NCI-H1105 (cell line): ENCODE results near the gene ZMYND19.
A peak's percentile ranks its signal among the peaks of the same experiment; 100 is the strongest.
"Not testable (repeated sequence)": the region's sequence is repeated elsewhere in the genome, so short reads cannot be mapped to it uniquely, and the experiment has no call there.

Experiments
- DNase-seq: peaks from one replicate; lab custom pipeline; 2025; lab: John Stamatoyannopoulos, UW

Gene ZMYND19

DNA sequence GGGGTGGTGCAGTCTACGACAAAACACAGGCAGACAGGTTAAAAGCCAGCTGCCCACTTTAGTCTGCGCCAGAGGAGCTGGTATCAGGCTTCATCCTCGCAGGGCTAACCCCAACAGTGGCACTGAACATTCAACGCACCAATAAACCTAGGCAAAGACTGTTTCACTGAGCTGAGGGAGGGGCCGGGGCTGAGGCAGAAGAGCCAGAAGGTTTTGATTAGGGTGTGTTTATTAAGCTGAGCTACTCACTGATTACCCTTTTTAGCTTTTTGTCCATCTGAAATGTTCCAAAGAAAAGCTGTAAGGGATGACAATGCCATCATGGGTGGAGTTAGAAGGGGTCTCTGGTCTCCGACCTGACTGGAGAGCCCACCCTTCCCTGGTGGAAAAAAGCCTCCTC is 1.4 kb downstream of the ZMYND19 start:
- no peak for DNase-seq

DNA sequence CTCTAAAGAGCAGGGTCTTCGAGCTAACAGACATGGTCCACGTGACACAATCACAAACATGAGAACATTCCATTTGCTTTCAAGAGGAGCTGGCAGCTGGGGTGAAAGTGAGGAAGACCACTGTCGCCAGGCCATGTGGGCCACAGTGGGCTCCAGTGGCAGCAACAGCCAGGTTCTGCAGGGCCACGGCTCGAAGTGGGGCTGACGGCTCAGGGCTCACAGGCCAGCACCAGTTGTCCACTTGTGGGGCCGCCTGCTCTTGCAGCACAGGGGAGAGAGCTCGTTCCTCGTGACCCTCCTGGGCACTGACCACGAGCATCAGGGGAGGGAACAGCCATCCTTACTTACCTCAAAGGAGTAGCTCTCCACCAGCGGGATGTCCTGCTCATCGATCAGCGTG is 2.0 kb downstream of the ZMYND19 start:
- no peak for DNase-seq

DNA sequence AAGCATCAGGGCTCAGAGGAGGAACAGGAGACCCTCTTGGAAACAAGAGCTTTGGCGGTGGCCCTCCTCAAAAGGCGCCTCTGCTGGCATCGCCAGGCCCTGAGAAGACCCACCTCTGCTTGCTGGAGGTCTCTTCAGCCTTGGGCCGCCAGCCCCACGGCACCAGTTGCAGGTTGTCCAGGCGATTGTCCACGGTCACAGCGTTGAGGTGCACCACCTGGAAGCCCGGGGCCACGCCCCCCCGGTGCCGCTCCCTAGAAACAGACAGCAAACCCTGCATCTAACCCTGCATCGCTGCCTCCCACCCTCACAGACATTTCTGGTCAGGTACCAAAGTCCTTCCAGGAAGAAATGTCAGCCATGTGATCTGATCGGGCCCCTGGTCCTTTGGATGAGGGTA is 3.5 kb downstream of the ZMYND19 start:
- DNase-seq: no peak

DNA sequence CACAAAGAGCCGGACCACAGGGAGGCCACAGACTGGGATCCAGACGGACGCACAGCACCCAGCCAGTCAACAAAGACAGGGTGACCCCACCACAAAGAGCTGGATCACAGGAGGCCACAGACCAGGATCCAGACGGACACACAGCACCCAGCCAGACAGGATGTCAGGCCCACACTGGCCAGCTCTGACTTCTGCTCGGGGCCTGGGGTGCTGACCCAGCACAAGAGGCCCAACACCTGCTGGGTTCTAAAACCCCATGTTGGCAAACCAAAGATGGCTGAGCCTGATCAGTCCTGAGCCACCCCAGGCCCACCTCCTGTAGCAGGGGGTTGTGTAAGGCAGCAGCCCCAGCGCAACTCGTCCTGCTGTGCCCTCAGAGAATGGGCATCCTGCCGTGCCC is 6.4 kb downstream of the ZMYND19 start:
- no peak for DNase-seq

DNA sequence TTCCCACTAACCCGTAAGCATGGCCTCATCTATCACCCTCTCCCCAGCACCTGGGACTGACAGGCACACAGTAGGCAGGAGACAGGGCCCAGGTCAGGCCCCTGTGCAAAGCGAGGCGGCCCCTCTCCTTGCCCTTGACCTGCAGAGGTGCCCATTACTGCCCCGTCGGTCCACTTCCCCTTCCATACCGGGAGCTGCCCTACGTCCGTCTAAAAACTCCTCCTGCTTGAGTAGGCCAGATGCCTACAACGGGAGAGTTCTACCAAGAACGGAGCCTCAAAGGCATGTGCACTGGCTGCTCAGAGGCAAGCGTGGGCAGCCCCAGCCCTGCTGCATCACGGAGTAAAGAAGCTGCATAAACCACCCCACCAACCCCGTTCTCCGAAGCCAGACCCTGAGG is 7.0 kb downstream of the ZMYND19 start:
- DNase-seq: no peak

DNA sequence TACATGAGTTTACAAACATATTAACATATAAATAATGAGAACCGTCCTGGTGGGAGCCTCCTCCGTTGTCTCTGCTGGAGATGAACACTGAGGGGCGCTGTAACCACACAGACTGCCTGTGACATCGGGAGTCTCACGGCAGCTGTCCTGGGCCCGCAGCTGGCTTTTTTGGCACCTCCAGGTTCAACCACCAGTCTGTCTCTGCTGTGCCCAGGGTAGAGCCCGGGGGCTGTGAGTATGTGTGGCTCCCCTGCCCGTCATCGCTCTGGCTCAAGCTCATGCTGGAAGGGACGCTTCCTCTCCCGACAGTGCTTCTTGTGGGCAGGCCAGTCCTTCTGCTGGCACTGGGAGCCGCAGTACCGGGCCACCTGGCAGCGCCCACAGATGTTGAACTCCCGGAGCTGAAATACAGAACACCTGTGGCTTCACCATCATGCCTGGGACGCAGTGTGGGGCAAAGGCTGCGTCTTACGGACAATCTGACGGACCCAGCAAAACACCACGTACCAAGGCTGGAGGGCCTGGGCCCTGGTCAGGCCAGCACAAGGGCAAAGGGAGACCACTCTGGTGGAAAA is 7.9 kb downstream of the ZMYND19 start:
- no peak for DNase-seq

DNA sequence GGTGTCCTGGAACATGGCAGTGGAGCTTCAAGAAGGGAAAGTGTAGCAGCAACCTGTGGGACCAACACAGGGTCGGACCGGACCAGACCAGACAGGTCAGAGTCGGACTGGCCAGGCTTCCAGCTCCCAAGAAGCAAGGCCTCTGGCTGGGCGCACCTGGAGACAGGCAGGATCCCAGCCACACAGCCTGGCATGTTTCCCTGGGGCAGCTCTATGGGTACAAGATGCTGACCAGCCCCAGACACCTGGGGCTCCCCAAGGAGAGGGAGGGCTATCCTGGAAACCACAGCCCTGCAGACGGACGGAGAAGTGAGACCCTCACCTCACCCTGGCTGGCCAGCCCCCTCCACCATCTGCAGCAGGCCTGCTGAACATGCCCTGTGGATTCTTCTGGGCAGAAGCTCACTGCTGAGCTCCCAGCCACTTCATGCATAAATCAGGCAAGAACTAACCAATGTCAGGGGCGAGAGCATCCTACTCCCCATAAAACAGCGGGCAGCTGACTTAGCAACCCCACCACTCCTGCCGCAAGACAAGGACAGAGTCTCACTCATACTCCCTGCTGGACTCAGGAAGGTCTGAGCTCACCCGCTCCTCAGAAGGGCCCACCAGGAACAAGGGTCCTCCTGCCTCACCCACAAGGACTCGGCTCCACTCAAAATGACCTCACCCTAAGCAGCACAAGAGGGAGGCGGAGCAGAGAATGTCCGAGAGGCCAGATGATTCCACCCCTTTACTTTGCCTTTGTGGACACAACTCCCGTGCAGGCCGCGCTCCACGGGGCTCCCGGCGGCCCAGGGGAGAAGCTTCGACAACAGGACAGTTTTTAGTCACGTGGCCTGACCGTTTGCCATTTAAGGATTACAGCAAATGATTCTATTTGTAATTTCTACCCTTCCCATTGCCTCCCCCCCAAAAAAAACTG is 8.7 kb downstream of the ZMYND19 start:
- DNase-seq: no peak

DNA sequence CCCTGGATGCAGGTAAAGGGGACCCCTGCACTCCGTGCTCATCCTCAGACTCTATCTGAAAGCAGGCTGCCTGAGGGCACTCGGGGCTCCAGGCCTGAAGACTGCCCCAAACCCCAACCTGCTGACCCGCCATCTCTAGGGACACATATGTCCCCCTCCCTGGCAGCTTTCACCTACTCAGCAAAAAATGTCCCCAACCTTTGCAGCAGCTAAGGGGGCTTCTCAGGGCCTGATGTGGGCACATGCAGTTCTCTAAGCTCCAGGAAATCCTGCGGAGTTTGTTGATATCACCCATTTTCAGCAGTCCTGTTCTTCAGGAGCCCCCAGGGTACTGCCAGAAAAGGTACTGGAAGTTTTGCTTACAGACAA is 9.4 kb downstream of the ZMYND19 start:
- no peak for DNase-seq

DNA sequence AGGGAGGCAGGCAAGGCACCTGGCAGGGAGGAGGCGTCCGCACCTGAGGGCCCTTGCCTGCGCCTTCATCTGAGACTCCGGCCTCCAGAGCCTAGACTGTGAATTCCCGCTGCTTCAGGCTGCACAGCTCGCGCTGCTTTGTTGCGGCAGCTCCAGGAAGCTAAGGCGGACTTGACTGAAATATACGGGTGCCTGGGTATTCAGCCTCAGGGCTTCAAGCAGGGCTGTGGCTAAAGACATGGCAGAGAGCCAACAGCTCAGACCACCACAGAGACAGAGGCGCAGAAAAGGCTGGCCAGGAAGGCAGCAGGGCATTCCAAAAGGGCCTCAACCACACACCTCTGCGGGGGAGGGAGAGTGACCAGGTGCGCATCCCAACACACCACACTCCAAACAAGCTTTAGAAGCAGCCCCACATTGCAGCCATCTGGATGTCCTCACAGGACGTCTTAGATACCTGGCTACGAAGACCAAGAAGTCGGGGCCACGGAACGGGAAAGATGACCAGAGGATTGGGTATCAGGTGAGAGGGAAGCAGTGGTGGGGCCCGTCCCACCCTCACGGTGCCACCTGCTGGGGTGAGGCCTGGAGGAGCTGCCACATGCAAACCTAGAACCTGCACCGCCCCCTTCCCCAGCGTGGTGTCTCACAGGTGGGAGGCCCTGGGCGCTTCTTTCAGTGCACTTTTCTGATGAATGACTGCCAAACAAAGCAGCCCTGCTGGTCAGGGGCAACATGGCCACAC is 9.9 kb downstream of the ZMYND19 start:
- no peak for DNase-seq

DNA sequence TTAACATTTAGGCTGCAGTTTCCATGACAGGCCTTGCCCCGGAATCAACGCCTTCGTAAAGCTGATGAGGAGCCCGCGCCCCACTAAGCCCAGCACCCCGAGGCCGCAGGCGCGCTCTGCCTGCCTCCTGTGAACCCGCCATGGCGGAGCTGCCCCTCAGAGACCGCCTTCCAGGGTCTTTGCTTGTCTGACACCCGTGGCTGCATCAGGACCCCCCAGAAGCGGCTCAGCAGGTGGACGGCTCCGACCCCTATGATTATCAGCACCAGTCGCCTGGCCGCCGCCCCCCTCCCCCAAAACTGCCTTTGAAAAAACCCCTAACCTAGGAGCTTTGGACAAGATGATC is 11.1 kb downstream of the ZMYND19 start:
- DNase-seq: no peak

DNA sequence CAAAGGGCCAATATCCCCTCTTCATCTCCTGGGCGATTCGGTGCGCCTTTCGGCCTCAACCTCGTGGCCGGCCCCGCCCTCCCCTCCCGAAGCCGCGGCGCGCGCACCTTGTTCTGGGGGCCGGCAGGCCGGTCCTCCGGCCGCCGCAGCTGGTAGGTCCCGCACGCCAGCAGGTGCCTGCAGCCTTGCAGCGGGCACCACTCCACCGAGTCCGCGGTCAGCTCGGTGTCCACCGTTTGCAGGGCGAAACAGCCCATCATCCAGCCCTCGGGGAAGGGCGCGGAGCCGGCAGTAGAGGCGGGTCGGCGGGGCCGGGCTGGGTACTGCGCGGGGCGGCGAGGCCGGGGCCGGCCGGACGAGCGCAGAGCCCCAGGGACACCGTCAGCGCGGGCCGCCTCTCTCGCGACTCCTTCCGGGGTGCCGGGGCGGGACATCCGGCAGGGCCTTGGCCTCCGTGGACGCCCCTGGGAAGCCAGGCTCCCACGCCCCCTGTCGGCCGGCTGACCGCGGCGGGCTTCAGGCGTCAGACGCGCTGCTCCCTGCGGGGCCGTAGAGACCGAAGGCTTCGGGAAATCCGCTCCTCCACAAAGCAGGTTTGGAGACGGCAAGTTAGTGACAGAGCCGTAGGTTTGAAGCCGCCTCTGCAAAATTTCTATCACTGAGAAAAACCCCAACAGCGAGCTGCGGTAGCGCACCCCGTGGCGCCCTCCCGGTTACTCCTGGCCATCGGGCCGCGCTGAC is 11.6 kb downstream of the ZMYND19 start, which contains the start of gene DPH7:
DPH7 (minus strand) TSS at position 408 of the 741 bp plus-strand sequence; CDS start at position 260, 148 bp downstream.
- DNase-seq: peak; percentile 84

DNA sequence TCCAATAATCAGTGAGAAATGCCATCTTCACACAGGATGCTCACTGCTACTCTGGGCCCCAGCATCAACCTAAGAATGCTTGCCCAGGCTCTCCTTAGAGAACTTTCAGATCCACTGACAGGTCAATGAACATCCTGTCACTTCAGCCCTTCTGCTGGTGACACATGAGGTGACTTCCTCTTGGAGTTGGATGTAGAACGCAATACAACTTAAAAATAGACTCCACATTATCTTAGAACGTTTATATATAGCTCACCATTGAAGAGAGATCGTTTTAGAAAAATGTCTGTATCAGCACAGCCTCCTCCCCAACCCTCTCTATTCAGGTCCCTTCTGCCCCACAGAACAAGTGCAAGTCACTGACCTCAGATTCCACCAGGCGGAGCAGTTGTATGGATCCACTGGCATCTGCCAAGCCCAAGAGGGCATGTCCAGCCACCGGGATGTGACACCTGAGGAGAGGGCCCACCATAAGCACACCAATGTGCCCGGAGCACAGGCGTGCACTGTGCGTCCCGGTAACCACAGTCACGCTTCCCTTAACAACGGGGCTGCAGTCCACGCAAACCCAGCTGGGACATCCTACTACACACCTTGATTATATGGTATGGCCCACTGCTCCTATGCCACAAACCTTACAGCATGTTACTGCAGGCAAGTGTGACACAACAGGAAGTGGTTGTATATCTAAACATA is 14.4 kb downstream of the ZMYND19 start:
- DNase-seq: no peak

DNA sequence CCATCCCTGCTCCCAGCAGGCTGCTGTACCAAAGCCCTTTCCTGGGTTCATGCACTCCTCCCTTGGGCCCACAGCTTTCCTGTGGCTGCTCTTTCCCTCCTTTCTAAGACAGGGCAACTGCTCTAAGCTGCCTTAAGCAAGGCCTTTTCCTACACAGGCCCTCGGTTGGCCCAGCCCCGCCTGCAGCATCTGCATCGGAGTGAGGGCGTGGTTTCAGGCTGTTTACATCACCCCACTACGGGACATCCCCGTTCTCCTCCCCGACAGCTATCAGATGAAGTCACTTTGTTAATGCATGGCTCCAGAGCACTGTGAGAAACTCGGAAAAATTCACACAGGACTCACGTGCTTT is 15.0 kb downstream of the ZMYND19 start:
- no peak for DNase-seq

DNA sequence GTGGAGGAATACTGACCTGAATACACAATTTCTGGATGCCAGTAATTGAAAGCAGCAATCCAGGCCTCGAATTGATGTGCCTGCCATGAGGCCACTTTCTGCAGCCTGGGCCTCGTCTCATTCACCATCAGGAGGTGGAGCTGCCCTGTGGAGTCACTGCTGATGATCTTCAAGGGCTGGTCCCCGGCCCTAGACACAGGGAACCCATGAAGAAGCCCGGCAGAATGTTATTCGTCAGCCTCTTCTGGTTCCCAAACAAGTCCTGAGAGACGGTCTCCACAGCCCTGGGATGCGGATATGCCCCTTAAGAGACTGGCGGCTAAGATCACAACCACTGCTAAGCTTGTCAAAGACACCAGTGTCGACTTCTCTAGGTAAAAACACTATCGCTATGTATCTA is 16.1 kb downstream of the ZMYND19 start:
- DNase-seq: no peak

DNA sequence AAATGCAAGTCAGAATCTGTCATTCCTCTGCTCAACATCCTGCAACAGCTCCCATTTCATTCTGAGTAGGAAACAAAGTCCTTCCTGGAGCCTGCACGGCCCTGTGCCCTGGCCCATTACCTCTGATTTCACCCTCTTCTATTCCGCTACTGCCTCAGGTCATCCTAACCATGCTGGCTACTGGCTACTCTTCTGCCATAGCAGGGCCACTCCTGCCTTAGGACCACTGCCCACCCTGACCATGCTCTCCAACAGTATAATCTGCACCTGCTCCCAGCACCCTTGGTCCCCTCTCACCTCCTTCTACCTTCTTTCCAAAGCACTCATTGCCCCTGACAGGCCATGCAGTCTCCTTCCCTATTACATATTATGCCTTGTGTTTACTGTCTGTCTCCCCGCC is 19.7 kb downstream of the ZMYND19 start:
- DNase-seq: no peak

DNA sequence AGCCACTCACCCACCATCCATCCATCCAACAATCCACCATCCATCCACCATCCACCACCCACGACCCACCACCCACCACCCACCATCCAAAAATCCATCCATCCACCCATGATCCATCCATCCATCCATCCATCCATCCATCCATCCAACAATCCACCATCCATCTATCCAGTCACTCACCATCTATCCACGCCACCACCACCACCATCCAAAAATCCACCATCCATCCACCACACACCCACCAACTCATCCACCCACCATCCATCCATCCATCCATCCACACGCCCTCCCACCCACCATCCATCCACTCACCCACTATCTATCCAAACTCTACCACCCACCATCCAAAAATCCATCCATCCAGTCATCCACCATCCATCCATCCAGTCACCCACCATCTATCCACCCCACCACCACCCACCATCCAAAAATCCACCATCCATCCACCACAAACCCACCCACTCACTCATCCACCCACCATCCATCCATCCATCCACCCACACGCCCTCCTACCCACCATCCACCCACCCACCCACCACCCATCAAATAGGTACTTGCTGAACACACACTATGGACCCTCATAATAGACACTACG is 20.6 kb downstream of the ZMYND19 start:
- no peak for DNase-seq

DNA sequence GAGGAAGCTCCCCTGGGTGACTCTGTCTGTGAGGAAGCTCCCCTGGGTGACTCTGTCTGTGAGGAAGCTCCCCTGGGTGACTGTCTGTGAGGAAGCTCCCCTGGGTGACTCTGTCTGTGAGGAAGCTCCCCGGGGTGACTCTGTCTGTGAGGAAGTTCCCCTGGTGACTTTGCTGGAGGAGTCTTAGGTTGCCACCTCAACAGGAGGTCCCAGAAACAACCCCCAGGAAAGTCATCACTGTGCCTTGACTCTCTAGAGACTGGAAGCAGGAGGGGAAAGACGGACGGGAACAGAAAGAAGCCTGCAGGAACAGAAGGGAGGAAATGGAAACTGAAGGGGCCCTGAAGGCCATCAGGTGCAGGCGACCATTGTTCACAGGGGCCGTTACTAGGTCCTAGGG is 21.9 kb downstream of the ZMYND19 start:
- not testable (repeated sequence) for DNase-seq

DNA sequence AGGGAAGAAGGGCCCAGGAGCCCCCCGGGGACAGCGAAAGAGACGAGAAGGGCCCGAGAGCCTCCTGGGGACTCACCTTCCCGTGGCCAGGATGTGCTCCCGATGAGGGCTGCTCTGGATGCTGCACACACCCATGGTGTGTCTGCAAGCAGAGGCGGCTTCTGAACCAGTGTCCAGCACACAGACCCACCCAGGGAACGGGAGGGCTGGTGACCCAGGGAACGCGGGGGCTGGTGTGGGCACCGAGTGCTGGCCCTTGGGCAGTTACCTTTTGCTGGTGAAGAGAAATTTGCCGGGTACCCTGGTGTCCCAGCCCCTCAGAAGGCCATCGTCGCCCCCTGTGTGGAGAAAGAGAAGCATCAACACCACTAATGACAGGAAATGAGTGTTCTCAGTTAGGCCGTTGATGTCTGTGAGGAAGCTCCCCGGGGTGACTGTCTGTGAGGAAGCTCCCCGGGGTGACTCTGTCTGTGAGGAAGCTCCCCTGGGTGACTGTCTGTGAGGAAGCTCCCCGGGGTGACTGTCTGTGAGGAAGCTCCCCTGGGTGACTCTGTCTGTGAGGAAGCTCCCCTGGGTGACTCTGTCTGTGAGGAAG is 25.4 kb downstream of the ZMYND19 start:
- no peak for DNase-seq

DNA sequence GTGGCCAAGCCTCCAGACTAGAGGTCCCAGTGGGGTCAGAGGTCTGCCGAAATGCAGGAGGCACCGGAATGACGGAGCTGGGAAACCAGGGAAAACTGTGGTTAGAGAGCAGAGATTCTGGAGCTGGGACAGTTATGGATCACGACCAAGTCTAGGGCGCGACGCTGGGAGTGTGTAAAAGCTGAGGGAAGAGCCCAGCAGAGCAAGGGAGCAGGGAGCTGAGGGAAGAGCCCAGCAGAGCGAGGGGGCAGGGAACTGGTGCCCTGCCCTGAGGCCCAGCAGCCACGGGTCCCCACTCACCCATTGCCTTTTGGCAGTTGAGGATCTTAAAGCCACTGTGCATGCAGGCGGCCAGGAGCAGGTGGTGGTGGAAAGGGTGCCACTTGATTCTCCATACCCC is 26.2 kb downstream of the ZMYND19 start:
- DNase-seq: no peak

DNA sequence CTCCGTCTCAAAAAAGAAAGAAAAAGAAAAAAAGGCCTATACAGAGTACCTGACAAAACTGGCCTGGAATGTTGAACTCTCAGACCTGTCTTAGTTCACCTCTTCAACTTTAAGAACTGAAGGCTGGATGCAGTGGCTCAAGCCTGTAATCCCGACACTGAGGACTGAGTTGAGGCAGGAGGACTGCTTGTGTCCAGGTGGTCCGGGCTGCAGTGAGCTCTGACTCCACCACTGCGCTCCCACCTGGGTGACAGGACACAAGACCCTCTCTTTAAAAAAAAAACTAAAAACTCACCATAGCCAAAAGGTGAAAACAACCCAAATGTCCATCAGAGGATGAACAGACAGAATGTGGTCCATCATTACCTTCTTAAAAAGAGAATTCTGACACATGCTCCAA is 32.2 kb downstream of the ZMYND19 start:
- DNase-seq: no peak
